Neuronal stem cell (in vitro differentiated cells): ENCODE results near the gene WNT4.

ENCODE experiments used
- DNase-seq: peaks from one replicate; pipeline ENCODE4 v3.0.0-alpha.2; 2013; ENCODE audit warnings: low spot score
- H2AFZ ChIP-seq: one replicate; pipeline ENCODE4 v1.6.1; 2013; ENCODE audit warnings: mild to moderate bottlenecking, low read length, inconsistent platforms
- H2AK5ac ChIP-seq: 2 replicates; pipeline ENCODE4 v1.6.1; 2013; ENCODE audit warnings: low read depth, mild to moderate bottlenecking, inconsistent platforms, low read length, moderate library complexity, mixed read lengths
- H2BK120ac ChIP-seq: 2 replicates; pipeline ENCODE4 v1.6.1; 2013; ENCODE audit warnings: low read depth, mild to moderate bottlenecking, inconsistent platforms, low read length, moderate library complexity, mixed read lengths
- H2BK12ac ChIP-seq: one replicate; pipeline ENCODE4 v1.6.1; 2013; ENCODE audit warnings: low read length, inconsistent platforms
- H2BK15ac ChIP-seq: 2 replicates; pipeline ENCODE4 v1.6.1; 2013; ENCODE audit warnings: mild to moderate bottlenecking, low read length, inconsistent platforms, mixed read lengths
- H2BK5ac ChIP-seq: one replicate; pipeline ENCODE4 v1.6.1; 2013; ENCODE audit warnings: inconsistent platforms, mild to moderate bottlenecking, low read length, moderate library complexity
- H3K14ac ChIP-seq: one replicate; pipeline ENCODE4 v1.6.1; 2013; ENCODE audit warnings: low read length, inconsistent platforms
- H3K18ac ChIP-seq: 2 replicates; pipeline ENCODE4 v1.6.1; 2013; ENCODE audit warnings: low read length, inconsistent platforms
- H3K23ac ChIP-seq: 2 replicates; pipeline ENCODE4 v1.6.1; 2013; ENCODE audit warnings: low read depth, mild to moderate bottlenecking, mixed read lengths, low read length, inconsistent platforms; ENCODE audit not compliant: poor library complexity
- H3K27ac ChIP-seq: replicated peaks from 3 replicates; pipeline ENCODE4 v1.5.1; 2013; ENCODE audit warnings: low read length, inconsistent platforms
- H3K27me3 ChIP-seq, 3 experiments: 2 replicates each; pipeline ENCODE4 v1.6.1; 2013; ENCODE audit warnings: low read length in 3 of 3, mild to moderate bottlenecking in 2 of 3, inconsistent platforms in 1 of 3, low read depth in 1 of 3, mixed read lengths in 1 of 3, moderate library complexity in 1 of 3; ENCODE audit not compliant: control insufficient read depth in 3 of 3, insufficient read depth in 3 of 3
- H3K36me3 ChIP-seq, 2 donors: replicated peaks in 1 of 2; 2 replicates each; pipeline ENCODE4 v1.6.1; 2013; ENCODE audit warnings: low read length in 2 of 2; ENCODE audit not compliant: control insufficient read depth in 2 of 2, insufficient read depth in 2 of 2
- H3K4ac ChIP-seq: 2 replicates; pipeline ENCODE4 v1.6.1; 2013; ENCODE audit warnings: inconsistent platforms, mild to moderate bottlenecking, low read length, moderate library complexity
- H3K4me1 ChIP-seq, 2 donors: 1 replicate in 1 of 2; 2 replicates in 1 of 2; pipeline ENCODE4 v1.6.1; 2013; ENCODE audit warnings: low read length in 2 of 2, low read depth in 1 of 2; ENCODE audit not compliant: control insufficient read depth in 2 of 2, insufficient read depth in 1 of 2
- H3K4me2 ChIP-seq: one replicate; pipeline ENCODE4 v1.6.1; 2013; ENCODE audit warnings: mild to moderate bottlenecking, low read length, inconsistent platforms; ENCODE audit not compliant: insufficient read depth, poor library complexity, severe bottlenecking
- H3K4me3 ChIP-seq, 2 donors: 2 replicates each; pipeline ENCODE4 v1.5.1; 2013; ENCODE audit warnings: low read length in 2 of 2, mild to moderate bottlenecking in 2 of 2, inconsistent platforms in 1 of 2, moderate library complexity in 1 of 2
- H3K79me1 ChIP-seq: one replicate; pipeline ENCODE4 v1.6.1; 2013; ENCODE audit warnings: low read depth, mild to moderate bottlenecking, inconsistent platforms, low read length, moderate library complexity
- H3K9ac ChIP-seq: one replicate; pipeline ENCODE4 v1.6.1; 2013; ENCODE audit warnings: mild to moderate bottlenecking, low read depth, low read length, inconsistent platforms; ENCODE audit not compliant: poor library complexity
- H3K9me3 ChIP-seq, 2 donors: replicated peaks in 1 of 2; 2 replicates each; pipeline versions ENCODE3 to v1.6.1; 2013; ENCODE audit warnings: low read length in 2 of 2, mild to moderate bottlenecking in 2 of 2, inconsistent platforms in 1 of 2, low read depth in 1 of 2, mixed read lengths in 1 of 2, moderate library complexity in 1 of 2; ENCODE audit not compliant: control insufficient read depth in 2 of 2, insufficient read depth in 1 of 2
- H4K8ac ChIP-seq: one replicate; pipeline ENCODE4 v1.6.1; 2013; ENCODE audit warnings: low read depth, mild to moderate bottlenecking, inconsistent platforms, low read length, moderate library complexity
- H4K91ac ChIP-seq: one replicate; pipeline ENCODE4 v1.6.1; 2013; ENCODE audit warnings: low read length, low read depth, mild to moderate bottlenecking, inconsistent platforms; ENCODE audit not compliant: poor library complexity
- WGBS, 2 donors: extraction: QIAGEN DNeasy Blood & Tissue Kit; methylation state at CpG; one replicate each; pipeline ENCODE4 v1.1.7; 2013; ENCODE audit warnings: missing lambda C conversion rate in 2 of 2, mixed read lengths in 1 of 2; ENCODE audit not compliant: insufficient read length in 2 of 2, insufficient replicate concordance in 1 of 2; ENCODE audit errors: extremely low coverage in 2 of 2; 5-methylcytosine and 5-hydroxymethylcytosine counted together

WNT4 gene

GRCh38 chr1:22104094-22104493 is 38.8 kb downstream of the WNT4 start:
- peaks cover 0 to 53% of the 10 kb centered on the region in 2 donors for H3K36me3 ChIP-seq
- H3K4me3 ChIP-seq: no peak overlapping the region
- H3K27ac ChIP-seq: no peak overlapping the region
- no peak overlapping the region for H3K23ac ChIP-seq
- H2BK5ac ChIP-seq: no peak overlapping the region
- H3K14ac ChIP-seq: no peak overlapping the region
- no peak overlapping the region for H2BK15ac ChIP-seq
- no peak overlapping the region for H2BK120ac ChIP-seq
- H3K4ac ChIP-seq: no peak overlapping the region
- H3K27me3 ChIP-seq: no peaks in the 10 kb centered on the region
- H2AK5ac ChIP-seq: no peak overlapping the region
- H3K79me1 ChIP-seq: no peaks in the 10 kb centered on the region
- no peak overlapping the region for H3K4me2 ChIP-seq
- no peak overlapping the region for H3K9ac ChIP-seq
- DNase-seq: no peak
- no peaks in the 10 kb centered on the region for H3K4me1 ChIP-seq
- no peak overlapping the region for H4K8ac ChIP-seq
- no peak overlapping the region for H4K91ac ChIP-seq
- H2BK12ac ChIP-seq: no peak overlapping the region
- no peak overlapping the region for H3K18ac ChIP-seq
- no peaks in the 10 kb centered on the region for H3K9me3 ChIP-seq
- no peak overlapping the region for H2AFZ ChIP-seq
- no CpG with 5 or more reads among the region's 6 CpGs for WGBS, 2 donors

- no peak overlapping the region for H2BK15ac ChIP-seq
- H3K4me3 ChIP-seq: no peak overlapping the region
- no peaks in the 10 kb centered on the region for H3K9me3 ChIP-seq
- no peak overlapping the region for H3K4ac ChIP-seq
- H2BK12ac ChIP-seq: no peak overlapping the region
- H4K8ac ChIP-seq: no peak overlapping the region
- H3K18ac ChIP-seq: no peak overlapping the region
- no peak overlapping the region for H2BK5ac ChIP-seq
- no peak for DNase-seq
- no peaks in the 10 kb centered on the region for H3K4me1 ChIP-seq
- H2AFZ ChIP-seq: no peak overlapping the region
- H3K79me1 ChIP-seq: no peaks in the 10 kb centered on the region
- H2BK120ac ChIP-seq: no peak overlapping the region
- H3K14ac ChIP-seq: no peak overlapping the region
- peaks cover 0 to 55% of the 10 kb centered on the region in 2 donors for H3K36me3 ChIP-seq
- no CpG with 5 or more reads among the region's 3 CpGs for WGBS, 2 donors
- H2AK5ac ChIP-seq: no peak overlapping the region
- no peak overlapping the region for H3K4me2 ChIP-seq
- H3K23ac ChIP-seq: no peak overlapping the region
- H3K9ac ChIP-seq: no peak overlapping the region
- H4K91ac ChIP-seq: no peak overlapping the region
- H3K27me3 ChIP-seq: no peaks in the 10 kb centered on the region
- no peak overlapping the region for H3K27ac ChIP-seq
Measured at GRCh38 chr1:22102746-22103145, 40.2 kb downstream of the WNT4 start.

- no CpG with 5 or more reads among the region's 8 CpGs for WGBS, 2 donors
Measured at GRCh38 chr1:22101995-22102394, 40.9 kb downstream of the WNT4 start.

GRCh38 chr1:22101199-22101598 is 41.7 kb downstream of the WNT4 start:
- H2AK5ac ChIP-seq: no peak overlapping the region
- H3K36me3 ChIP-seq: peaks cover 6 to 67% of the 10 kb centered on the region in 2 donors
- H3K27ac ChIP-seq: no peak overlapping the region
- no peak overlapping the region for H4K91ac ChIP-seq
- WGBS, 2 donors: no CpG with 5 or more reads among the region's 1 CpG
- H2BK12ac ChIP-seq: no peak overlapping the region
- no peak overlapping the region for H3K14ac ChIP-seq
- DNase-seq: no peak
- no peak overlapping the region for H3K4ac ChIP-seq
- H3K23ac ChIP-seq: no peak overlapping the region
- H3K18ac ChIP-seq: no peak overlapping the region
- H3K4me2 ChIP-seq: no peak overlapping the region
- no peak overlapping the region for H2BK15ac ChIP-seq
- H3K9me3 ChIP-seq: no peaks in the 10 kb centered on the region
- no peak overlapping the region for H2BK120ac ChIP-seq
- H3K27me3 ChIP-seq: no peaks in the 10 kb centered on the region
- H3K79me1 ChIP-seq: peaks cover 2% of the 10 kb centered on the region
- H3K4me1 ChIP-seq: no peaks in the 10 kb centered on the region
- no peak overlapping the region for H3K9ac ChIP-seq
- H4K8ac ChIP-seq: no peak overlapping the region
- H2BK5ac ChIP-seq: no peak overlapping the region
- H2AFZ ChIP-seq: no peak overlapping the region
- H3K4me3 ChIP-seq: no peak overlapping the region

More at GRCh38 chr1:22101995-22102394, 40.9 kb downstream of the WNT4 start:
- H2BK120ac ChIP-seq: no peak overlapping the region
- no peaks in the 10 kb centered on the region for H3K27me3 ChIP-seq
- no peak overlapping the region for H3K4me2 ChIP-seq
- no peak overlapping the region for H4K8ac ChIP-seq
- no peak overlapping the region for H3K23ac ChIP-seq
- H2BK15ac ChIP-seq: no peak overlapping the region
- no peak overlapping the region for H2AK5ac ChIP-seq
- no peaks in the 10 kb centered on the region for H3K4me1 ChIP-seq
- no peak overlapping the region for H3K18ac ChIP-seq
- H4K91ac ChIP-seq: no peak overlapping the region
- H3K79me1 ChIP-seq: peaks cover under 1% of the 10 kb centered on the region
- no peak overlapping the region for H2BK12ac ChIP-seq
- H2BK5ac ChIP-seq: no peak overlapping the region
- H3K14ac ChIP-seq: no peak overlapping the region
- no peak overlapping the region for H3K4me3 ChIP-seq
- no peak overlapping the region for H2AFZ ChIP-seq
- H3K4ac ChIP-seq: no peak overlapping the region
- DNase-seq: no peak
- H3K9ac ChIP-seq: no peak overlapping the region
- H3K27ac ChIP-seq: no peak overlapping the region
- peaks cover under 1 to 62% of the 10 kb centered on the region in 2 donors for H3K36me3 ChIP-seq
- H3K9me3 ChIP-seq: no peaks in the 10 kb centered on the region
